ENCODE data around the gene ALG8. TPM values are rescaled to one million over a fixed set of nuclear protein-coding genes. Genes with fewer than 3 reads are reported as not detected.

ALG8 gene
- total and polyA plus RNA-seq, 12 donors, result 9.6 to 69.1 (median 16.8) TPM

DNA sequence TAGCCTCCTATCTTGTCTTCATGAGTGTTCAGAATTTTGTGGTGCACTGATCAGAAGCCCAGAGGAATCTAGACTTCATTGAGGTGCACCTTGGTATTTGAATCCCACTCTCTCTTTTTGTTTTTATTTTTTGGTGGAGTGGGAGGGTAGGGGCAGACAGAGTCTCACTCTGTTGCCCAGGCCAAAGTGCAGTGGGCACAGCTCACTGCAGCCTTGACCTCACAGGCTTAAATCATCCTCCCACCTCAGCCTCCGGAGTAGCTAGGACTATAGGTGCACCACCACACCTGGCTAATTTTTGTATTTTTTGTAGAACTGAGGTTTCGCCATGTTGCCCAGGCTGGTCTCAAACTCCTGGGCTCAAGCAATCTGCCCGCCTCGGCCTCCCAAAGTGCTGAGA lies 10.9 kb upstream of the ALG8 start:
- TF ChIP-seq, protein P1, sequence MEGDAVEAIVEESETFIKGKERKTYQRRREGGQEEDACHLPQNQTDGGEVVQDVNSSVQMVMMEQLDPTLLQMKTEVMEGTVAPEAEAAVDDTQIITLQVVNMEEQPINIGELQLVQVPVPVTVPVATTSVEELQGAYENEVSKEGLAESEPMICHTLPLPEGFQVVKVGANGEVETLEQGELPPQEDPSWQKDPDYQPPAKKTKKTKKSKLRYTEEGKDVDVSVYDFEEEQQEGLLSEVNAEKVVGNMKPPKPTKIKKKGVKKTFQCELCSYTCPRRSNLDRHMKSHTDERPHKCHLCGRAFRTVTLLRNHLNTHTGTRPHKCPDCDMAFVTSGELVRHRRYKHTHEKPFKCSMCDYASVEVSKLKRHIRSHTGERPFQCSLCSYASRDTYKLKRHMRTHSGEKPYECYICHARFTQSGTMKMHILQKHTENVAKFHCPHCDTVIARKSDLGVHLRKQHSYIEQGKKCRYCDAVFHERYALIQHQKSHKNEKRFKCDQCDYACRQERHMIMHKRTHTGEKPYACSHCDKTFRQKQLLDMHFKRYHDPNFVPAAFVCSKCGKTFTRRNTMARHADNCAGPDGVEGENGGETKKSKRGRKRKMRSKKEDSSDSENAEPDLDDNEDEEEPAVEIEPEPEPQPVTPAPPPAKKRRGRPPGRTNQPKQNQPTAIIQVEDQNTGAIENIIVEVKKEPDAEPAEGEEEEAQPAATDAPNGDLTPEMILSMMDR (IDR thresholded peaks at IDR 0.05), result no peak
- H3K9me3 ChIP-seq, result no peaks in the 10 kb centered on the region
- H3K36me3 ChIP-seq, result no peaks in the 10 kb centered on the region
- peaks cover 0 to 10% (median 0%) of the 10 kb centered on the region in 9 donors for H3K4me1 ChIP-seq
- H3K4me3 ChIP-seq, result no peak overlapping the region
- intact Hi-C loops (cut with DNase I), result loop anchor here in 3 of 10 donors (1.0 to 10.0 kb wide), 3 partner anchors 274 to 415 kb away; no protein-coding TSS in a partner anchor
- DNase-seq (no peak), ATAC-seq (no peak)
- H3K27me3 ChIP-seq, result no peaks in the 10 kb centered on the region
- H3K27ac ChIP-seq, result no peak overlapping the region
- WGBS, 2 donors, result 94 to 97% methylated on average over 4 of the region's 4 CpGs

GRCh38 chr11:78149646-78150045 lies 10.2 kb upstream of the ALG8 start:
- Histone ChIP-seq H3K27me3 (no peaks in the 10 kb centered on the region), H3K9me3 (no peaks in the 10 kb centered on the region), H3K27ac (no peak overlapping the region), H3K4me3 (no peak overlapping the region), H3K4me1 (peaks cover 0 to 10% (median 0%) of the 10 kb centered on the region in 9 donors), H3K36me3 (no peaks in the 10 kb centered on the region)
- peak in 7 of 8 donors; percentile 65 to 93 (median 75) for ATAC-seq
- no peak for DNase-seq
- TF ChIP-seq, protein P1 (IDR thresholded peaks at IDR 0.05), result peak in 7 of 9 donors; percentile 32 to 63 (median 54)
- intact Hi-C loops (cut with DNase I), result loop anchor here in 7 of 10 donors (1.0 to 10.0 kb wide), 7 partner anchors 268 to 425 kb away; partner anchors contain the start of genes GAB2 (in 2 of the 7) and NARS2 (in 1 of the 7)
- 7 to 12% methylated on average over 1 of the region's 1 CpG for WGBS, 2 donors

DNA sequence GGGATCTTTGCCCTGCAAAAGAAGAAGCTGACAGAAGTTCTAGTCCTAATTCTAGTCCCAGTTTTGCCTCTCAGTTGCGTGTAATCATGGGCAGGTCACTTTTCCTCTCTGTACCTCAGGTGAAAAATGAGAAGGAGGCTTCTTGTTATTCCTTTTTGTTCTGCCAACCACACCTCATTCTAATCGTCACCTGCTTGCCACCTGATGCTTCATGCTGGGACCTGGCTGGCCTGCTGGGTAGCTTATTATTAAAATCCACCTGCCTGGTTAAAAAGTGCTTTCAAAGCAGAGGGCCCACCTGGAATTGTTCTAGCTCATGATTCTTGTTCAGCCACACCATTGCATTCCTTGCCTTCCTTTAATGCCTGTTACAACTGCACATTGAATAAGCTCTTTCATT lies 8.4 kb upstream of the ALG8 start:
- Histone ChIP-seq H3K27ac (no peak overlapping the region), H3K9me3 (no peaks in the 10 kb centered on the region), H3K36me3 (no peaks in the 10 kb centered on the region), H3K4me3 (no peak overlapping the region), H3K4me1 (peaks cover 0 to 22% (median 0%) of the 10 kb centered on the region in 9 donors), H3K27me3 (no peaks in the 10 kb centered on the region)
- no peak for ATAC-seq
- intact Hi-C loops (cut with DNase I), result loop anchor here in 7 of 10 donors (5.0 to 10.0 kb wide), 4 partner anchors 269 to 427 kb away; partner anchors contain the start of genes GAB2 (in 2 of the 7) and NARS2 (in 1 of the 7)
- WGBS, 2 donors, result 95% methylated on average over 2 of the region's 2 CpGs
- no peak for DNase-seq
- TF ChIP-seq, protein P1 (IDR thresholded peaks at IDR 0.05), result no peak

DNA sequence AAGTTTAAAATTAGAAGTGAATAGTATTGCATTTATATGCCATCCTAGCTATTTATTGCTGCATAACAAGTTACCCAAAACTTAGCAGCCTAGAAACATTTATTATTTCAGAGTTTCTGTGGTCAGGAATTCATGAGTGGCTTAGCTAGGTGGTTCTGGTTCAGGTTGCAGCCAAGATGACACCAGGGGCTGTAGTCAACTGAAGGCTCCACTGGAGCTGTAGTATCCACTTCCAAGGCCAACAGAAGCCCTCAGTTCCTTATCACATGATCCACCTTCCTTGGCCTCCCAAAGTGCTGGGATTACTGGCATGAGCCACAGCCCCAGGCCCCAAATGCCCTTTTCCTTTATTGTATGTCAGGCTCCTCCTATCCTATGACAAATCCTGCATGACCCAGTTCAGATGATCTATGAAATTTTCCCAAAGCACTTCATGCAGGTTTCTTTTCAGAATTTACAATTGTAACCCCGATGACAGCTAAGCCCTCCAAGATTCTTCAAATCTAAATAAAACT lies 6.1 kb upstream of the ALG8 start:
- H3K4me1 ChIP-seq, result peaks cover 0 to 26% (median 3%) of the 10 kb centered on the region in 9 donors
- no peak overlapping the region for H3K4me3 ChIP-seq
- H3K36me3 ChIP-seq, result no peaks in the 10 kb centered on the region
- no peak overlapping the region for H3K27ac ChIP-seq
- no peaks in the 10 kb centered on the region for H3K9me3 ChIP-seq
- H3K27me3 ChIP-seq, result no peaks in the 10 kb centered on the region
- no peak for ATAC-seq
- intact Hi-C loops (cut with DNase I), result loop anchor here in 7 of 10 donors (5.0 to 10.0 kb wide), 4 partner anchors 272 to 429 kb away; partner anchors contain the start of genes GAB2 (in 2 of the 7) and NARS2 (in 1 of the 7)
- no peak for DNase-seq
- WGBS, 2 donors, result 91 to 92% methylated on average over 1 of the region's 1 CpG
- TF ChIP-seq, protein P1 (IDR thresholded peaks at IDR 0.05), result no peak
